Eye (tissue), 1 donor: ENCODE data around the gene ENGASE.

Source experiments
- DNase-seq: peaks from one replicate; pipeline ENCODE4 v3.0.0-alpha.2; 2015

ENGASE gene

DNA sequence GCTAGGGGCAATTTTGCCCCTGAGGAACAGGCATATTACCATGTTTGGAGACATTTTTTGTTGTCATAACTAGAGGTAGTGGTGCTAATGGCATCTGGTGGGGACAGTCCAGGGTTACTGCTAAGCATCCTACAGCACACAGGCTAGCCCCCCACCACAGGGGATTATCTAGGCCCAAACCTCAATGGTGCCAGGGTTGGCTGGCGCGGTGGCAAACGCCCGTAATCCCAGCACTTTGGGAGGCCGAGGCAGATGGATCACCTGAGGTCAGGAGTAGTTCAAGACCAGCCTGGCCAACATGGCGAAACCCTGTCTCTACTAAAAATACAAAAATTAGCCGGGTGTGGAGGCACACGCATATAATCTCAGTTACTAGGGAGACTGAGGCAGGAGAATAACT is 35.5 kb upstream of the ENGASE start:
- DNase-seq, result no peak

DNA sequence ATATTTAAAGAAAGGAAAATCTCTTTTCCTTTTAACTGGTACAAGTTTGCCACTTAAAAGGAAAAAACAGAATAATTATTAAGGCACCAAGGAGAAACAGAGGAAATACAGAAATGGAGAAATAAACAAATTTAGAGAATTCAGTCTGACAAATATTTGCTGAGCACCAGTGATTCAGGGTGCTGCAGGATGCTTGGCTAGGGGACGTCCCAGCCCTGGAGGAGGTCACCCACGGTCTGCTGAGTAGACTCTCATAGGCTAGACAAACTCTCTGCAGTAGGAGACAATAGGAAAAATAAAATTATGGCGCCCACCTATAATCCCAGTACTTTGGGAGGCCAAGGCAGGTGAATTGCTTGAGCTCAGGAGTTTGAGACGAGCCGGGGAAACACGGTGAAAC is 34.7 kb upstream of the ENGASE start:
- no peak for DNase-seq

DNA sequence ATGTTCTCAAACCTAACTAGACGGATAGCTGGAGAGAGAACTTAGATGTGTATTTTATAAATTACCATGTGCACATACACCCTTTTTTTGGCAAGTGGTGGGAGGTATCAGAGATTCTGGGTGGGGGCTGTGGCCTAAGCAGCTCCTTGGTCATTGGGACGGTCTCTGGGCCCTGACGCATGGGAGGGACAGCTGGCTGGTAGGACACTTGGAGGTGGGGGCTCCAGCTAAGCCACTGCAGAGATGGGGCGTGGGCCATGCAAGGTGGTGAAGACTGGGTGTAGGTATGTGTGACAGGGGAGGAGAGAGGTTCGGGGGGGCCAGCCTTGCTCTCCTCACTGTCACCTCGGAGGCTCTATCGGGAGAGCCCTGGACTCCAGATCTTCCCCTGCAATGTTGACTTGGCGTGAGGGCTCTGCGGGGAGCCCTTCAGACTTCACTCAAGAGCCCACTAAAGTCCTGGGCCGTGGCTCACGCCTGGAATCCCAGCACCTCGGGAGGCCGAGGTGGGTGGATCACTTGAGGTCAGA is 33.5 kb upstream of the ENGASE start:
- DNase-seq, result no peak

DNA sequence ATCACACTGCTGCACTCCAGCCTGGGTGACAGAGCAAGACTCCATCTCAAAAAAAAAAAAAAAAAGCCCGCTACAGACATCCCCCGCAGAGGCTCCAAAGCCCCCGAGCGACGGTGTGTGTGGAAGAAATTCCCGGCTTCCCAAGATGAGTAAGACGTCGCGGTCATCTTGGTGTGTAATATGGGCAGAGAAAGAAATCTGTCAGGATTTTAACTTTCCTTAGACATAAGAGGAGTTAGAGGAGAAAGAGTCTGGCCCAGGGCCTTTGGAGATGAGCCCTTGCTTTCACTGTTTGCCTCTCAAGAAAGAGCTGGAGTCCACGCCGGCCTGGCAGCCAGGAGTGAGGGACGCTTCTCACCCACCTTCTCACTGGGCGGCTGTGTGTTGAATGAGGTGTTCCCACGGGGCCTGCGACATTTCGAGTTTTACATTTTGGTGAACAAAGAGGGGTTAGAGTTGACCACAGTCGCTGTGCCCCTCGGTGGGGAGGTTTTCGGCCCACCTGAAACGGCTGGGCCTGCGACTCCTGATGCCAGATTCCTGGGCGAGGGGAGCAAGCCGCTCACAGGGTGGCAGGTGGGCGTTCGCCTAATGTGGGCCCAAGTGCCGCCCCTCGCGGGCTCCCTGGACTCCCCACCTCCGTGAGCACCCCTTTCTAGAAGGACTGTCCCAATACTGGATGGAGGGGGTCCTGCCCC is 32.8 kb upstream of the ENGASE start:
- no peak for DNase-seq

DNA sequence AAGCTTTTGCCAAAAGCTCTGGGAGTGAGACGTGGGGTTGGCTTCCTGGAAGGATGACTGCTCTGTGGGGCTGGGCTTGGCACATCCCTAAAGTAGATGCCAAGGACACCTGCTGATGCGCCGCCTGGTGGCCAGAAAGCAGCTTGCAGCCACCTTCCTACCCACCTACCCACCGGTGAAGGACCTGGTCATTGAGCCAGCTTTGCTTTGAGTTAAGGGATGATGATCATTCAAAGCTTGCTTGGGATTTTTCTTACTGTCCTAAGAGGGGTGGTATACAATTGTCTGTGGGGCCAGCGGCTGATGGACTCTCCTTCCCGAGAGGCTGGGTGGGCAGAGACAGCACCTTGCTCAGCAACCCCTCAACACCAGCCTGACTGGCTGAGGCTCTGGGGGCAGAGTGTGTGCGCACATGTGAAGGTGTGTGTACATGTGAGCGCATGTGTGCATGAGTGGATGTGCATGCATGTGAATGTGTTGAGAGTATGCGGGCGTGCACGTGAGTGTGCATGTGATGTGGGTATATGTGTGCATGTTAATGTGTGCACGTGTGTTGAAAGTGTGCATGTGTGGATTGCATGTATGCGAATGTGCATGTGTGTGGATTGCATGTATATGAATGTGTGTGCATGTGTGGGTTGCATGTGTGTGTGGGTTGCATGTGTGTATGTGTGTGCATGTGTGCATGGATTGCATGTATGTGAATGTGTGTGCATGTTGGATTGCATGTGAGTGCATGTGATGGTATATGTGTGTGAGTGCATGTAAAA is 32.0 kb upstream of the ENGASE start:
- DNase-seq, result no peak

DNA sequence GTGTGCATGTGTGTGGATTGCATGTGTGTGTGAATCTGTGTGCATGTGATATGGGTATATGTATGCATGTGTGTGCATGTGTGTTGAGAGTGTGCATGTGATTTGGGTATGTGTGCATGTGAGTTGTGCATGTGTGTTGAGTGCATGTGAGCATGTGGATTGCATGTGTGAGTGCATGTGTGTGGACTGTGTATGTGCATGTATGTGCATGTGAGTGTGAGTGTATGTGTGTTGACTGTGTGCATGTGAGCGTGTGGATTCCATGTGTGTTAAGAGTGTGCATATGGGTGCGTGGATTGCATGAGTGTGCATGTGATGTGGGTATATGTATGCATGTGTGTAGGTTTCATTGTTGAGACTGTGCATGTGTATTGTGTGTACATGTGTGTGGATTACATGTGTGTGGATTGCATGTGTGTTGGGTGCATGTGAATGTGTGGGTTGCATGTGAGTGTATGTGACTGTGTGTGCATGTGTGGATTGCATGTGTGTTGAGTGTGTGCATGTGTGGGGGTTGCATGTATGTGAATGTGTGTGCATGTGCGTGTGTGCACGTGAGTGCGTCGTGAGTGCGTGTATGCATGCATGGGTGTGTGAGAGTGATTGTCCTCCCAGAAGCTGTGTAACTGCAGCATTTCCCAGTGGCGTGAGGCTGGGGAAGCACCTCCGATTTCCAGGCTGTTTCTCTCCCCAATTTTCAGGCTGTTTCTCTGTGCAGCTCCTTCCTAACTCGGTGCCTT is 31.3 kb upstream of the ENGASE start:
- no peak for DNase-seq

DNA sequence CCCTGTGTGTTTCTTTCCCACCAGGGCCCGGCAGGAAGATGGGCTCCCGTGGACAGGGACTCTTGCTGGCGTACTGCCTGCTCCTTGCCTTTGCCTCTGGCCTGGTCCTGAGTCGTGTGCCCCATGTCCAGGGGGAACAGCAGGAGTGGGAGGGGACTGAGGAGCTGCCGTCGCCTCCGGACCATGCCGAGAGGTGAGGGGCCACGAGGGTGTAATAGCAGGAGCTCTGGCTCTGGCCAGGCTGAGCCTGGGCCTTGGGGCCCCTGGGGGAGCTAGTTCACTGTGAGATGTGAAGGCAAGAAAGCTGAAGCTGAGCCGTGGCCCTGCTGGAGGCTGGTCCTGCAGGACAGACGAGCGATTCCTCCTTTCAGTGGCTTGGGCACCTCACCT is 30.7 kb upstream of the ENGASE start:
- DNase-seq, result no peak

DNA sequence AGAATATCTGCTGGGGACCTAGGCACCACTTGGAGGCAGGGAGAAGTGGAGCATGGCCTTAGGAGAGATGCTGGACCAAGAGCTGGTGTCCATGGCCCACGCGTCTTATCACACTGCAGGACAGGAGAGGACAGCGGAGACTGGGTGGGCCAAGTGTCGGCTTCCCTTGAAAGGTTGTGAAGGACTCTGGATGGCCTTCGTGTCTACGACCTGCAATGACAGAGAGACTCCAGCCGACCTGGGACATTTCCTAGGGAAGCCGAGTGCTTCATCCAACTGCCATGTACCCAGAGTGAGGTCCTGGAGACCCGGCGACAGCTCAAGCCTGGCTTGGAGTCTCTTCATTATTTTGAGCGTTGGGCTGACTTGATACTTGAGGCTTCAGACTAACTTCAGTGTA is 30.2 kb upstream of the ENGASE start:
- DNase-seq, result no peak

DNA sequence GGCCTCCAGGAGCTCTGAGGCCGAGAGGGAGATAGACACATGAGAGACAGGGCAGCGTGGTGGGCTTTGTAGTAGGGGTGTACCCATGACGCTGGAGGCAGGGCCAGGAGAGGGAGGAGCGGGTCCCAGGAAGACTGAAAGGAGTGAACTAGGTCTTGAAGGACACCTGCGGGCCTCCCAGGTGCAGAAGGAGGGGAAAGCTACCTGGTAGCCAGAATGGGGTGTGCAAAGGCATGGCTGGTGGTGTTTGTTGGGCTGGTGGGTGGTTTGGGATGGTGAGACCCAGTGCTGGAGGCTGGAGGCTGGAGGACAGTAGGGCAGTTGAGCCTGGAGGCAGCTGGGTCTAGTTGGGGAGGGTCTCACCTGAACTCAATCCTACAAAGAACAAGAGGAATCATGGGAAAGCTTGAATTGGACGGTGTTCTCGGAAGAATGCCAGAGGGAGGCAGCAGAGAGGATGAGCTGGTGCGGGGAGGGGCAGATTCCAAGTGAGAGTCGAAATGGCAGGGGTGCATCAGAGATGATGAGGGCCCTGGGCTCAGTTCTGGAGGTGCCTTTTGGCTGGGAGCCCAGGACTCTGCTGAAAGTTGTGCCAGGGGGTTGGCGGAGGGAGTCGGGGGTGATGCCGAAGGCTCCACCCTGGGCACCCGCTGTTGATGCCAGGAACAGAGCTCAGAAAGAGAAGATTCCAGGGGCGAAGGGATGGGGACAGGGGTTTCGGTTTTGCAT is 29.5 kb upstream of the ENGASE start:
- no peak for DNase-seq

DNA sequence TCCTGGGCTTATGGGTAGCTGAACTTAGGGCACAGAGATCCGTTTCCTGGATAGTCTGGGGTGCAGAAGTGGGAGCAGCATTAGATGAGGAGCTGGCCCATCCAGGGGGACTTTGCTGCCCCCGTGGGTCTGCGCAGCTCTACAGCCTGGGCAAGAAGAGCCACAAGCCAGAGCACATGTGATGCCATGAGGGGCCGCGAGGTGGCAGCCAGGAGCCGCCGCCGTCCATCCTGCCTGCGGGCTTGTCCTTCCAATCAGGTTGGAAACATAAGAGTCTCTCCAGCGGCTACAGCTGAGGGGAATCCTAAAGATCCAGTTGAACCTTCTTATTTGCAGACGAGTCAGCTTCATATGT is 28.8 kb upstream of the ENGASE start:
- DNase-seq, result peak; percentile 90

DNA sequence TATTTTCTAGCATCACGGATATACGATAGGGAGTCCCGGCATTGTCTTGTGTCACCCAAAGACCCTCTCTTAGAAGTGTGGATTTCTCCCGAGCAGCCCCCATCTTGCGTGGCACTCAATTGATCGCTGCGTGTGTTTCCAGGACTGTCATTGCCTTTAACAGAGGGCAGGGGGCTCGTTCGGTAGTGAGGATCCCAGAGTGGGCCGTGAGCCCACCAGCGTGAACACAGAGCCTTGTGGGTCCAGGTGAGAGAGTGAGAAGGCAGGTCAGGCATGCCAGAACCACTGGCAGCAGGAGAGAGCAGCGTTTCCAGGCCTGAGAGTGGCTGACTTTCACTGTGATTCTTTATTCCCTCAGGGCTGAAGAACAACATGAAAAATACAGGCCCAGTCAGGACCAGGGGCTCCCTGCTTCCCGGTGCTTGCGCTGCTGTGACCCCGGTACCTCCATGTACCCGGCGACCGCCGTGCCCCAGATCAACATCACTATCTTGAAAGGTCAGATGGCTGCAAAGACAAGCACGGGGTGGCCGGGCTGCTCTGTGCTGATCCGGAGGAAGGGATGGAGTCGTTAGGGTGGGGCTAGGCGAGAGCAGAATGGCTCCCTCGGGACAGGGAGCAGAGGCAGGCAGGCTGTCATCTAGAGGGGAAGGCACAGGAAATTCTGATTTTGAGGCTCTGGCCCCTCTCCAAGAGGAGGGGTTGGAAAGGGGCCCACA is 28.3 kb upstream of the ENGASE start:
- DNase-seq, result no peak

DNA sequence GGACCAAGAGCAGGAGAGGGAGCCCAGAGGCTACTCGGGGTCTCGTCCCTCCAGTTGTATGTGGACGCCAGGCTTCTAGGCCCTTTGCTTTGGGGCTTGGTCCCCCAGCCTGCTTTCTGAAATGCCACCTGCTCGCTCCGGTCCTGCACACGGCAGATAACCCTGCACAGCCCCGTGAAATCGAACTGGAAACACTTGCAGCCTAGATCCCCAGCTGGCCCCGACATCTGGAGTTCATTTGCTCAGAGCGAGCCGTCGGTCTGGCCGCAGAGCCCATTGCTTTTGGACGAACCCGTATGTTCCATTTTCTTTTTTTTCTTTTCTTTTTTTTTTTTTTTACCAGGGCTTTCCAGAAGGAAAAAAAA is 27.7 kb upstream of the ENGASE start:
- DNase-seq, result peak; percentile 64

DNA sequence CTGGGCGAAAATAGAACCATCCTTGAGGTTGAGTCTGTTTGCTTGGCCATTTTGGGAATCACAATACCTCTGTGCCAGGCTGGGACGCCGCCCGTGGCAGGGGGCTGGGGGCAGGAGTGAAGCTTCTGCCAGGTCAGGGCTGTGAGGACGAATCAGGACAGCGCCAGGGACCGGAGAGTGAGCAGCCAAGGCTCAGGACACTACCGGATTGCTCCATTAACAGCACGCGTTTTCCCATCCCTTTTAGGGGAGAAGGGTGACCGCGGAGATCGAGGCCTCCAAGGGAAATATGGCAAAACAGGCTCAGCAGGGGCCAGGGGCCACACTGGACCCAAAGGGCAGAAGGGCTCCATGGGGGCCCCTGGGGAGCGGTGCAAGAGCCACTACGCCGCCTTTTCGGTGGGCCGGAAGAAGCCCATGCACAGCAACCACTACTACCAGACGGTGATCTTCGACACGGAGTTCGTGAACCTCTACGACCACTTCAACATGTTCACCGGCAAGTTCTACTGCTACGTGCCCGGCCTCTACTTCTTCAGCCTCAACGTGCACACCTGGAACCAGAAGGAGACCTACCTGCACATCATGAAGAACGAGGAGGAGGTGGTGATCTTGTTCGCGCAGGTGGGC is 27.2 kb upstream of the ENGASE start:
- no peak for DNase-seq

DNA sequence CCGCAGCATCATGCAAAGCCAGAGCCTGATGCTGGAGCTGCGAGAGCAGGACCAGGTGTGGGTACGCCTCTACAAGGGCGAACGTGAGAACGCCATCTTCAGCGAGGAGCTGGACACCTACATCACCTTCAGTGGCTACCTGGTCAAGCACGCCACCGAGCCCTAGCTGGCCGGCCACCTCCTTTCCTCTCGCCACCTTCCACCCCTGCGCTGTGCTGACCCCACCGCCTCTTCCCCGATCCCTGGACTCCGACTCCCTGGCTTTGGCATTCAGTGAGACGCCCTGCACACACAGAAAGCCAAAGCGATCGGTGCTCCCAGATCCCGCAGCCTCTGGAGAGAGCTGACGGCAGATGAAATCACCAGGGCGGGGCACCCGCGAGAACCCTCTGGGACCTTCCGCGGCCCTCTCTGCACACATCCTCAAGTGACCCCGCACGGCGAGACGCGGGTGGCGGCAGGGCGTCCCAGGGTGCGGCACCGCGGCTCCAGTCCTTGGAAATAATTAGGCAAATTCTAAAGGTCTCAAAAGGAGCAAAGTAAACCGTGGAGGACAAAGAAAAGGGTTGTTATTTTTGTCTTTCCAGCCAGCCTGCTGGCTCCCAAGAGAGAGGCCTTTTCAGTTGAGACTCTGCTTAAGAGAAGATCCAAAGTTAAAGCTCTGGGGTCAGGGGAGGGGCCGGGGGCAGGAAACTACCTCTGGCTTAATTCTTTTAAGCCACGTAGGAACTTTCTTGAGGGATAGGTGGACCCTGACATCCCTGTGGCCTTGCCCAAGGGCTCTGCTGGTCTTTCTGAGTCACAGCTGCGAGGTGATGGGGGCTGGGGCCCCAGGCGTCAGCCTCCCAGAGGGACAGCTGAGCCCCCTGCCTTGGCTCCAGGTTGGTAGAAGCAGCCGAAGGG is 26.4 kb upstream of the ENGASE start:
- DNase-seq, result peak; percentile 24

DNA sequence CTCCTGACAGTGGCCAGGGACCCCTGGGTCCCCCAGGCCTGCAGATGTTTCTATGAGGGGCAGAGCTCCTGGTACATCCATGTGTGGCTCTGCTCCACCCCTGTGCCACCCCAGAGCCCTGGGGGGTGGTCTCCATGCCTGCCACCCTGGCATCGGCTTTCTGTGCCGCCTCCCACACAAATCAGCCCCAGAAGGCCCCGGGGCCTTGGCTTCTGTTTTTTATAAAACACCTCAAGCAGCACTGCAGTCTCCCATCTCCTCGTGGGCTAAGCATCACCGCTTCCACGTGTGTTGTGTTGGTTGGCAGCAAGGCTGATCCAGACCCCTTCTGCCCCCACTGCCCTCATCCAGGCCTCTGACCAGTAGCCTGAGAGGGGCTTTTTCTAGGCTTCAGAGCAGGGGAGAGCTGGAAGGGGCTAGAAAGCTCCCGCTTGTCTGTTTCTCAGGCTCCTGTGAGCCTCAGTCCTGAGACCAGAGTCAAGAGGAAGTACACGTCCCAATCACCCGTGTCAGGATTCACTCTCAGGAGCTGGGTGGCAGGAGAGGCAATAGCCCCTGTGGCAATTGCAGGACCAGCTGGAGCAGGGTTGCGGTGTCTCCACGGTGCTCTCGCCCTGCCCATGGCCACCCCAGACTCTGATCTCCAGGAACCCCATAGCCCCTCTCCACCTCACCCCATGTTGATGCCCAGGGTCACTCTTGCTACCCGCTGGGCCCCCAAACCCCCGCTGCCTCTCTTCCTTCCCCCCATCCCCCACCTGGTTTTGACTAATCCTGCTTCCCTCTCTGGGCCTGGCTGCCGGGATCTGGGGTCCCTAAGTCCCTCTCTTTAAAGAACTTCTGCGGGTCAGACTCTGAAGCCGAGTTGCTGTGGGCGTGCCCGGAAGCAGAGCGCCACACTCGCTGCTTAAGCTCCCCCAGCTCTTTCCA is 25.5 kb upstream of the ENGASE start:
- DNase-seq, result no peak

DNA sequence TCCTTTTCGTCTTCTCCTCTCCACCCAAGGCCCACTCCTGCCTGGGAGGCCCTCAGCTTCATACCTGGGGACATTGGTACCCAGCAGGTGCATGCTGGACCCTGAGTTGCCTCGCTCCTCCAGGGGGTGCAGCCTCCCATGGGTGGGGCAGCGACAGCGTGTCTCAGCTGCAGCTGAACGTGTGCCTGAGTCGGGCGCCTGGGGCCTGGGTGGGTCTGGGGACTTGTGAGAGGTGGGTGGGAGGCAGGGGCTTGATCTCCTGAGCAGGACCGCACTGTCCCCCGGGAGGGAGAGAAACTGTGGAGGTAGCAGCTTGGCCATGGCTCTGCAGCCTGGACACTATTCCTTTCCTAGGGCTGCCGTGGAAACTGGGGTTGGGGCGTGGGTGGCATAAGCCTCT is 24.8 kb upstream of the ENGASE start:
- DNase-seq, result no peak

DNA sequence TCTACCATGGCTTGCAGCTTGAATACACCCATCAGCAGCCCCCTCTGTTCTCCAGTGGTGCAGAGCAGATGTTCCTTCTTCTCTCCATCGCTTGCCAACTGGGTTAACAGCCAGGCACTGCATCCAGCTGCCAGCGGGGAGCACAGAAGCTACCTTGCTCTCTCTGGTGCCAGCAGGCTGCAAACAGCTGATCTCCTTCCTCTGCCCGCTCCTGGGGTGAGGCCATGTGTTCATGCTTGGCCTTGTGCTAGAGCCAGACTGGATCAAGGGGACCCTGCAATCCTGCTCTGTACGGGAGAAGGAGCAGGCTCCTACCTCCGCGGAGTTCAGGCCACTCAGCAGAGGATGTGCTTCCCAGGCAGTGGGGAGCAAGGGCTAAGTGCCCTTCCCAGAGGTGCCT is 24.1 kb upstream of the ENGASE start:
- no peak for DNase-seq

DNA sequence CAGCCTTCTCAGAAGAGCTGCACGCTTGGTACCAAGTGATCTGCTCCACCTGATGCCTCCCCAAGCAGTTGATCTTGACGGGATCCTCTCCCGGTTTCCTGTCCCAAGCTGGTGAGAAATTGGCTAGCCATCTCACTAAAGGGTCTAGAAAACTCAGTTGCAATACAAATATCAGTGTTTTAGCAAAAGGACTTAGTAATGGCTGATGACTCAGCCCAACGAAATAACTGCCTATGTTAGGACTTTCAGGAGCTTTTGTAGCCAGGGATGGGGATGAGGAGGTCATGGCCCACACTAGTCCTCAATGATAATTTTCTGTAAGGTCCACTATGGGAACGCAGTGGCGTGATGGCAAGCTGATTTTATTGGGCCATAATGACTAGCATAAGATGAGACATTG is 23.3 kb upstream of the ENGASE start:
- no peak for DNase-seq

DNA sequence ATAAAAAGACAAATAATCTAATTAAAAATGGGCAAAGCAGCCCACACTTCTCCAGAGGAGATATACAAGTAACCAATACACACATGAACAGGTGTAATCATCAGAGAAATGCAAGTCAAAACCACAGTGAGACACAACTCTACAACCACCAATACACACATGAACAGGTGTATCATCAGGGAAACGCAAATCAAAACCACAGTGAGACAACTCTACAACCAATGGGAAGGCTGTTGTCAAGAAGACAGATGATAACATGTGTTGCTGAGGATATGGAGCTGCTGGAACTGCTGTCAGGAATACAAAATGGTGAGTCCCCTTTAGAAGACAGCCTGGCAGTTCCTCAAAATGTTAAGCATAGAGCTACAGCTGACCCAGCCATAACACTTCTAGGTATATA is 22.5 kb upstream of the ENGASE start:
- DNase-seq, result no peak
